NK-92 (cell line): Measurements from ENCODE around the gene NDUFS4.
"Not testable (repeated sequence)": the region's sequence is repeated elsewhere in the genome, so short reads cannot be mapped to it uniquely, and the experiment has no call there.

Source experiments
- DNase-seq: peaks from one replicate; lab custom pipeline; 2025; ENCODE audit not compliant: unreplicated experiment; lab: John Stamatoyannopoulos, UW

Gene NDUFS4

GRCh38 chr5:53571403-53571802 lies 11.0 kb downstream of the NDUFS4 start:
- DNase-seq: no peak

DNA sequence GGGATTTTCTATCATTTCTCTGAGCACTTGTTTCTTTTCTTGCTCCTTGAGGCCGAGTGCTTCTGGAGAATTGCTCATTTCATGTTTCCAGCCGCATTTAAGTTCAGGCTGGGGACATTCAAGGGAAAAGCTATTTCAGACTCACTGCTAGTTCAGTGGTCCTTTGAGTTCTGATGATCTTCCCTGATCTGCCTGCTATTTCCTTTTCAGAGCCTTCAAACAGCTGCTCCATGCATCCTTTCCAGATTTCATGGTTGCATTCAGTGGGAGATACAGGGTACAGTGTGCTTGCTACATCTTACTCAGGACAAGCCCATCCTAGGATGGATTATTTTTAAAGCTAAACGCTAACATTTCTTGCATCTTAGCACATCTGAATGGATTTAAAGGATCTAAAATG lies 14.7 kb downstream of the NDUFS4 start:
- DNase-seq: no peak

DNA sequence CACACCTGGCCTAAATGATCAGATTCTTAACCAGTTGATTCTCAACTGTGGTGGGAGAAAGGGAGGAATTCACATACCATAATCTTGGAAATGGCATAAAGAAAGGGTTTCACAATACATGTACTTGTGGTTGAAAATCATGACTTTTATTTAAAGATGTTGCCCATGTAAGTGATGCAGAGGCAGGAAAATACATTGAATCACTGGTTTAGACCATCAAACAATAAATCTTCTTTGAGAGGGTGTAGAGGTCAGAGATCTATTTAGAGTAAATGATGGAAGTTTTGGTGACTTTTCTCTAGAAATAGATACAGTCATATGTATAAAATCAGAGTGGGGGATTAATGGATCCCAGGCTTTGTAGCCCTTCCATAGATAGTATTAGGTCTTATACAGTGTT lies 15.4 kb downstream of the NDUFS4 start:
- DNase-seq: no peak

DNA sequence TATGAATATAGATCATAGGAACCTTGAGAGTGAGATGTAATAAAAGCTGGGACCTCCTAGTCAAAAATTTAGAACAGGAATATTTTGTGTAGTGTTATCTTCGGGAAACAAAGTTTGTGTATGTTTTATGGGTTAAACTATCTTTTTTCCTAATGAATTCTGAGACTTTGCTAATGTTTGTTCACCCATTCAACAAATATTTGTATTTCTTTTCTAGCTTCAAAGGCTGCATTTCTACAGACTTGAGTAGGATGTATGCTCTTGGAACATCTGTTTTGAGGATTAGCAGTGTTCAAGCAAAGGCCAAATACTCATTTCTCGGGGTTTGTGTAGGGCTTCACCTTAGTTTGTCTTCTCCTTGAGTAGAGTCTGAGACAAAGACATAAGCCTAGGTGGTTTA lies 16.2 kb downstream of the NDUFS4 start:
- DNase-seq: no peak

GRCh38 chr5:53578854-53579253 lies 18.4 kb downstream of the NDUFS4 start:
- no peak for DNase-seq

DNA sequence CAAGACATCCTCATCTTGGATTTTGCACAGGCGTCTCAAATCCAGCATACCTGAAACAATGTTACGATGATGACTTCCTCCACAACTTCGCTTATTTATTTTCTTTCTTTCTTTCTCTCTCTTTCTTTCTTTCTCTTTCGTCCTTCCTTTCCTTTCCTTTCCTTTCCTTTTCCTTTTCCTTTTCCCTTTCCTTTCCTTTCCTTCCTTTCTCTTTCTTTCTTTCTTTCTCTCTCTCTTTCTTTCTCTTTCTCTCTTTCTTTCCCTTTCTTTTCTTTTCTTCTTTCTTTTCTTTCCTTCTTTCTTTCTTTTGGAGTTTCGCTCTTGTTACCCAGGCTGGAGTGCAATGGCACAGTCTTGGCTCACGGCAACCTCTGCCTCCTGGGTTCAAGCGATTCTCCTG lies 20.1 kb downstream of the NDUFS4 start:
- no peak for DNase-seq

GRCh38 chr5:53582225-53582624 lies 21.8 kb downstream of the NDUFS4 start:
- DNase-seq: no peak

- DNase-seq: no peak
These were observed 30.3 kb downstream of the NDUFS4 start for GRCh38 chr5:53590759-53591158.

DNA sequence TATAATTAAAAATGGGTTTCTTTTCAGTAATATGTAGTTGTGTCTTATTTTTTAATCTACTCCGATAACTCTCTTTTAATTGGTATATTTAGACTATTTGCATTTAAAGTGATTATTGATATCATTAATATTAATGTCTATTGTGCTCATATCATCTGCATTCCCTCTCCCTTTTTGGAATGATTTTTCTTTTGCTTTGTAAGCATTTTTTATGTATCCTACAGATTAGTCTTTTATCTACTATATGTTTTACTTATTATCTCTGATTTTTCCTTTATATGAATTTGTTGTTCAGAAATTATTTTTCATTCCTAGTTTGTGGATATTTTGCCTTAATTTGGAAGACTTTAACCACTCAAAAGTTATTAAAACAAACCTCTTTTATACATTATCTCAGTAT lies 34.0 kb downstream of the NDUFS4 start:
- DNase-seq: no peak

GRCh38 chr5:53597894-53598293 lies 37.5 kb downstream of the NDUFS4 start:
- no peak for DNase-seq

DNA sequence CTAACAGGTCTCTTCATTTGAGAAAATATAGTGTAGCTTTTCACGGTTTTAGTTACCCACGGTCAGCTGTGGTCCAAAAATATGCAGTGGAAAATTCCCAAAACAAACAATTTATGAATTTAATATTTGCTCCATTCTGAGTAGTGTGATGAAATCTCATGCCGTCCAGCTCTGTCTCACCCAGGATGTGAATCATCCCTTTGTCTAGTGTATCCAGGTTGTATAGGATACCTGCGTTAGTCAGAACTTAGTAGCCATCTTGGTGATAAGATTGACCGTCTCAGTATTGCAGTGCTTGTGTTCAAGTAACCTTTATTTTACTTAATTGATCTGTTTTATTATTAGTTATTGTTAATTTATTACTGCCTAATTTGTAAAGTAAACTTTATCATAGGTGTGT lies 41.1 kb downstream of the NDUFS4 start:
- DNase-seq: no peak

DNA sequence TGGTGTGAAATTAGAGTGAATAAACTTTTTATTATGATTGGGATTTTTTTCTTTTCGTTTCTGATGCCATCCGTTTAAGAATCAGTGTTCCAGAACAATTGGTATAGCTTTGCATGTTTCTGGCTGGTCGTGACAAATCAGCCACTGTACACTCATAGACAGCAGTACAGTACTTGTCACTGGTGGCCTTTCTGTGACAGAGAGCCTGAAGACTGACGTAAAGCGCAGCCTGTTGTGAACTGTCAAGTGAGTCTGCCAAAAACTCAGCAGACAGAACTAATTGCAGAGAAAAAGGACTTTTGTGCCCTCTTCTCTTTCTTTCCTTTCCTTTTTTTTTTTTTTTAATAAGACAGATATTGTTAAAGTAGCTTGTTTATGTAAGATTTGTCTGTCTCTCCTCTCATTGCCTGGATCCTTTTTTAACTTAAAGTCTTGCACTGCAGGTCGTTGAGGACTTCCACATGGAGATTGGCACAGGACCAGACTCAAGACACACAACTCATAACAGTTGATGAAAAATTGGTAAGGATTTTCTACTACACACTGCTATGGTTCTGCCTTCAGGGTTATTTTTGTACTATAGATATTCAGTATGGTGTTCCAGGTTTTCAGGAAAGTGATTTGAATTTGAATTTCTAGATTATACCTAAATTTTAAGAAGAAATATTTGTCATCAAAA lies 42.7 kb downstream of the NDUFS4 start:
- no peak for DNase-seq

- DNase-seq: no peak
These were observed 43.9 kb downstream of the NDUFS4 start for GRCh38 chr5:53604309-53604708.

DNA sequence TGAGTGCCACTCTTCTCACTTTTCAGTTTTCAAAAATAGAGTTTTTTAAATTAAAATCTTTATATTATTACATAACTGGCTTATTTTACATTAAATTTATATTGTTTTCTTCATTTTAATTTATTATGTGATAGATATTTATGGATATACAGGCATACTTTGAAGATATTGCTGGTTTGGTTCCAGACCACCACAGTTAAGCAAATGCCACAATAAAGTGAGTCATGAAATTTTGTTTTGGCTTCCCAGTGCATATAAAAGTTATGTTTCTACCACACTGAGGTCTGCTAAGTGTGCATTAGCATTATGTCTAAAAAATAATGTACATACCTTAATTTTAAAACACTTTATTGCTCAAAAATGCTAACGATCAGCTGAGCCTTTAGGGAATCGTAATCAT lies 47.4 kb downstream of the NDUFS4 start:
- DNase-seq: no peak

GRCh38 chr5:53608897-53609296 lies 48.5 kb downstream of the NDUFS4 start:
- DNase-seq: not testable (repeated sequence)

DNA sequence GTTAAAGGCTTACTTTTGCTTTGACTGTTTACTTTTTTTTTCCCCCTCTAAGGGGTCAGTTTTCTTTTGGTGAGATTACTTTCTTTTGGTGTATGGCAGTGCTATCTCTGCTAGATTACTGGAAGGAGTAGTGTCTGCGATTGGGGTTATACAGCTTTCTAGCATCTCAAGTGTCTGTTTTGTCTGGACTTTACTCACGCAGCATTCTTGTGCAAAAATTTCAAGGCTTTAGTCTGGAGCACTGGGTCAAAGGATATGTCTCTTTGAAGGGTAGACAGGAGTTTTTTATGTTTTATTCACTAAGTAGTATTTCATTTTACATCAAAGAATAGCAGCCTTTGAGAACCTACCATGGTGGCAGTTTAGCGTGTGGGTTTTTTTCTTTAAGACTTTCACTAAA lies 52.6 kb downstream of the NDUFS4 start:
- no peak for DNase-seq

DNA sequence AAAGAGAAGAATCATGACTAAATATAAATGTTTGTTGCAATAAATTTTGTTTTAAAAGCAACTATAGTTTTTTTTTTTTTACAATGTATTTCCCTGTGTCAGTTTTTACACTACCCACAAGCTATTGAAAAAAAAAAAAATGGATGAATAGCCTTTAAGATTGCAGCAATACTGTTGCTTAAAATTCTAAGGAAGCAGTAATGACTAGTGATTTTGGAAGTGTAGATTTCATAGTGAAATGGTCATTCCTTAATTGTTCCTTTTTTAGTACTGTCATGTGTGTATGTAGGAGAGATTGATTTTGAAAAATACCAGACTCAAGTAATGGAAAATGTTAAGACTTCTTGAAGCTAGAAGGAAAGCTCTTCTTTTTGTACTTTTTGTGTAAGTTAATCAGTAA lies 53.1 kb downstream of the NDUFS4 start:
- no peak for DNase-seq

GRCh38 chr5:53614376-53614885 lies 54.0 kb downstream of the NDUFS4 start:
- no peak for DNase-seq

GRCh38 chr5:53616939-53617549 lies 56.6 kb downstream of the NDUFS4 start:
- no peak for DNase-seq

DNA sequence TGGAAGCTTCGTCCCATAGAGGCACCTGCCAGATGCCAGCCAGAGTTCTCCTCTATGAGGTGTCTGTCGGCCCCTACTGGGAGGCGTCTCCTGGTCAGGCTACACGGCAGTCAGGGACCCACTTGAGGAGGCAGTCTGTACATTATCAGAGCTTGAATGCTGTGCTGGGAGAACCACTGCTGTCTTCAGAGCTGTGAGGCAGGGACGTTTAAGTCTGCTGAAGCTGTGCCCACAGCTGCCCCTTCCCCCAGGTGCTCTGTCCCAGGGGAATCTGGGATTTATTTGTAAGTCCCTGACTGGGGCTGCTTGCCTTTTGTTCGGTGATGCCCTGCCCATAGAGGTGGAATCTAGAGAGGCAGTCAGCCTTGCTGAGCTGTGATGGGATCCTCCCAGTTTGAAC lies 70.8 kb downstream of the NDUFS4 start:
- no peak for DNase-seq

- DNase-seq: no peak
These were observed 81.6 kb downstream of the NDUFS4 start for GRCh38 chr5:53642061-53642460.

DNA sequence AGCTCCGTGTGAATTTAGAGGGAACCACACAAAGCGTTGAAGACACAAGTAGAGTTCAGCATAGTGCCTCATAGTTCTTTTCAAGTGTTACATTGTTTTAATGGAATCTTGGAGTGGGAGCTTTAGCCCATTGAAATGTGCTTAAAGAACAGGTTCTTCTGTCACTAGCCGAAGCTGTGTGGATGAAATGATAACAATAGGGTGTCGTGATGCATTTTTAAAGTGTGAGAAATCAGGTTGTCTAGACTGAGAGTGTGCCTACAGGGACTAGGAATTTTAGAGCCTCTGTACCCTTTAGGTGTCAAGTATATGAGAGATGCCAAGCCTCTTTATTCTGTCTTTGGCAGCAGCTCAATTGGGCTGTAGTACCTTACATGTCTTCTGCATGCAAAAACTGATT lies 83.0 kb downstream of the NDUFS4 start:
- DNase-seq: no peak

DNA sequence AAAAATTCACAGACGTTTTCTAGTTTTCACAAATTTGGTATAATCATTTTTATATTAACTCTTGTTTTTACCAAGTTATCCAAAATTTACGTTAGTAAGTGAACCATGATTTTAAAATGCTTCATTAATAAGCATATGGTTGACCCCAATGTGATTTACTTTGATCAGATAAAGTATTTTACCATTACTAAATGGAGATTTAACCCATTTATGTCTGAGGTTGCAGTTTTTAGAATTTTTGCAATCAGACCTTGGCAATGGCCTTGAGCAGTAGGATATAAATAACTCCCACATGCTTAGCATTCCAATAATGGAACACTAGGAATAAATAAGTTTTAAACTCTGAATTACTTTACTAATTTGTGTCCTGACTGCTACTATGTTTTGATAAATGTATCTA lies 84.6 kb downstream of the NDUFS4 start:
- DNase-seq: no peak
